ENCODE results near the gene CNTNAP2. TPM values are rescaled to one million over a fixed set of nuclear protein-coding genes. Genes with fewer than 3 reads are reported as not detected.

Gene CNTNAP2
- total and polyA plus RNA-seq, 2 donors = 5.1 to 10.3 TPM

DNA sequence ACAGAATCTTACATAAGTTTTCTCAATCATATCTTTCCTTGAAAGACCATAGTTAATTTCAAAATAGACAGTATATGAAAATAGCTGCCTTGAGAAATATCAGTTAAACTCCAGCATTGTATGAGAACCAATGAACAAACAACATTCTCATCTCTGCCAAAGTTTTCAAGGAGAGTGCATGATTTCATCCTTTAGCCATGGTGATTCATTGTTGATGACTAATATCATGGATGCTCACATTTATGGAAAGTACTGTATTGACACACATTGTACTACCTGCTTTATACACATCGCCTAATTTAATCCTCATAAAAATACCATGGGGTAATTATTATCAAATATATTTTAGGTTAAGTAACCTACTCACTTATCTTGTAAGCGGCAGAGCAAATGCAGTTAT lies 250.3 kb downstream of the CNTNAP2 start:
- Histone ChIP-seq H3K4me3 (ENCODE audit: low read length in 2 of 2) (no peak overlapping the region), H3K27ac (ENCODE audit: low read depth in 1 of 2, low read length in 1 of 2) (no peak overlapping the region), H3K9me3 (ENCODE audit: control insufficient read depth in 2 of 2, insufficient read depth in 1 of 2, low read length in 1 of 2) (peaks cover 0 to 1% of the 10 kb centered on the region in 2 donors), H3K27me3 (ENCODE audit: control insufficient read depth in 2 of 2, insufficient read depth in 1 of 2, low read length in 1 of 2) (no peaks in the 10 kb centered on the region), H3K36me3 (ENCODE audit: control insufficient read depth in 2 of 2, insufficient read depth in 2 of 2, low read length in 1 of 2) (no peaks in the 10 kb centered on the region), H3K4me1 (ENCODE audit: control insufficient read depth in 2 of 2, insufficient read depth in 2 of 2, low read length in 2 of 2) (no peaks in the 10 kb centered on the region)
- whole genome bisulfite sequencing = 97% methylated on average over 2 of the region's 2 CpGs
- DNase-seq (ENCODE audit: low read depth in 6 of 9, low spot score in 9 of 9) = no peak

DNA sequence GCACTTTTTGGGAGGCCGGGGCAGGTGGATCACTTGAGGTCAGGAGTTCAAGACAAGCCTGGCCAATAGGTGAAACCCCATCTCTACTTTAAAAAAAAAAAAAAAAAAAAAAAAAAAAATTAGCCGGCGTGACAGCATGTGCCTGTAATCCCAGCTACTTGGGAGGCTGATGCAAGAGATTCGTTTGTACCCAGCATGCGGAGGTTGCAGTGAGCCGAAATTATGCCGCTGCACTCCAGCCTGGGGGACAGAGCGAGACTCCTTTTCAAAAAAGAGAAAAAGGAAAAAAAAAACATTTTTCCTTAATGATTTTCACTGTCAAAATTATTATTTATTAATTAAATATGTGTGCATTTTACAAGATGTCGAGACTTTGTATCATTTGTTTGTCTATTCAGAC lies 253.6 kb downstream of the CNTNAP2 start:
- Histone ChIP-seq H3K9me3 (ENCODE audit: control insufficient read depth in 2 of 2, insufficient read depth in 1 of 2, low read length in 1 of 2) (no peaks in the 10 kb centered on the region), H3K4me3 (ENCODE audit: low read length in 2 of 2) (no peak overlapping the region), H3K36me3 (ENCODE audit: control insufficient read depth in 2 of 2, insufficient read depth in 2 of 2, low read length in 1 of 2) (no peaks in the 10 kb centered on the region), H3K27me3 (ENCODE audit: control insufficient read depth in 2 of 2, insufficient read depth in 1 of 2, low read length in 1 of 2) (no peaks in the 10 kb centered on the region), H3K27ac (ENCODE audit: low read depth in 1 of 2, low read length in 1 of 2) (no peak overlapping the region), H3K4me1 (ENCODE audit: control insufficient read depth in 2 of 2, insufficient read depth in 2 of 2, low read length in 2 of 2) (no peaks in the 10 kb centered on the region)
- no peak for DNase-seq (ENCODE audit: low read depth in 6 of 9, low spot score in 9 of 9)
- WGBS = 97% methylated on average over 9 of the region's 9 CpGs

DNA sequence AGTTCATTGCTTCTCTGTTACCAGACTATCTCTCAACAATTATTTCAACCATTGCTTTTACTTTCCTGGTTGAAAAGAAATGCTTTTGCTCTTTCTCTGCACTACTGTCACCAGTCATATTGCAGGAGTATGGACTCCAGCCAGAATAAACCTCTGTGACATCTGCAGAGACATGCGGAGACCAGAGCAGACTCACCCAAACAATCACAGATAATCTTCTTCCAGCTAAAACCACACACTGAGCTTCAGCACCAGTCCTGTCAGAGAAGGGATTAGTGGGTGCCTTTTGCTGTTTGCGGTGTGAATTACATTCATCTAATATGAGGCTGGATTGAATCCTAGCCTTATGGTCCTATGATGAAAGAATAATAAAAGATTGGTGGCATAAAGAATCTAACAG lies 258.6 kb downstream of the CNTNAP2 start:
- Histone ChIP-seq H3K4me3 (ENCODE audit: low read length in 2 of 2) (no peak overlapping the region), H3K9me3 (ENCODE audit: control insufficient read depth in 2 of 2, insufficient read depth in 1 of 2, low read length in 1 of 2) (no peaks in the 10 kb centered on the region), H3K27me3 (ENCODE audit: control insufficient read depth in 2 of 2, insufficient read depth in 1 of 2, low read length in 1 of 2) (no peaks in the 10 kb centered on the region), H3K4me1 (ENCODE audit: control insufficient read depth in 2 of 2, insufficient read depth in 2 of 2, low read length in 2 of 2) (no peaks in the 10 kb centered on the region), H3K36me3 (ENCODE audit: control insufficient read depth in 2 of 2, insufficient read depth in 2 of 2, low read length in 1 of 2) (no peaks in the 10 kb centered on the region), H3K27ac (ENCODE audit: low read depth in 1 of 2, low read length in 1 of 2) (no peak overlapping the region)
- DNase-seq (ENCODE audit: low read depth in 6 of 9, low spot score in 9 of 9) = peak in 1 of 9 donors; percentile 1
- 94% methylated on average over 2 of the region's 2 CpGs for WGBS

DNA sequence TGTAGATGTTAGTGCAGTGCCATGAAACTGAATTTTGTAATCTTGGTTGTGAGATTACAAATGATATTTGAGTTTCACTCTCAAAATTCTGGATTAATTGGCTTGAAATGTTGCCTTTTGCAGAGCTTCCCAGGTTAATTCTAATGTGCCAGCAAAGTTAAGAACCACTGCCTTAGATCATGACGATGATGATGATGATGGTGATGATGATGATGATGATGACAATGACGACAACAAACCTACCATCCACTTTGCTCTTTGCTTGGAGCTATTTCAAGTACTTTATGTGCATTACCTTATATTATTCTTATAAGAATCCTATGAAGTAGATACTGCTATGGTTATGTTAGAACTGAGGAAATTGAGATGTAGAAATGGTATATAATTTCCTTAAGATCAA lies 261.6 kb downstream of the CNTNAP2 start:
- H3K27ac ChIP-seq (ENCODE audit: low read depth in 1 of 2, low read length in 1 of 2) = no peak overlapping the region
- H3K4me1 ChIP-seq (ENCODE audit: control insufficient read depth in 2 of 2, insufficient read depth in 2 of 2, low read length in 2 of 2) = no peaks in the 10 kb centered on the region
- H3K27me3 ChIP-seq (ENCODE audit: control insufficient read depth in 2 of 2, insufficient read depth in 1 of 2, low read length in 1 of 2) = no peaks in the 10 kb centered on the region
- WGBS = 94% methylated on average over 2 of the region's 2 CpGs
- H3K4me3 ChIP-seq (ENCODE audit: low read length in 2 of 2) = no peak overlapping the region
- DNase-seq (ENCODE audit: low read depth in 6 of 9, low spot score in 9 of 9) = no peak
- H3K9me3 ChIP-seq (ENCODE audit: control insufficient read depth in 2 of 2, insufficient read depth in 1 of 2, low read length in 1 of 2) = no peaks in the 10 kb centered on the region
- no peaks in the 10 kb centered on the region for H3K36me3 ChIP-seq (ENCODE audit: control insufficient read depth in 2 of 2, insufficient read depth in 2 of 2, low read length in 1 of 2)

- Histone ChIP-seq H3K27ac (ENCODE audit: low read depth in 1 of 2, low read length in 1 of 2) (no peak overlapping the region), H3K4me3 (ENCODE audit: low read length in 2 of 2) (no peak overlapping the region), H3K9me3 (ENCODE audit: control insufficient read depth in 2 of 2, insufficient read depth in 1 of 2, low read length in 1 of 2) (no peaks in the 10 kb centered on the region), H3K36me3 (ENCODE audit: control insufficient read depth in 2 of 2, insufficient read depth in 2 of 2, low read length in 1 of 2) (no peaks in the 10 kb centered on the region), H3K4me1 (ENCODE audit: control insufficient read depth in 2 of 2, insufficient read depth in 2 of 2, low read length in 2 of 2) (no peaks in the 10 kb centered on the region), H3K27me3 (ENCODE audit: control insufficient read depth in 2 of 2, insufficient read depth in 1 of 2, low read length in 1 of 2) (no peaks in the 10 kb centered on the region)
- DNase-seq (ENCODE audit: low read depth in 6 of 9, low spot score in 9 of 9) = peak in 1 of 9 donors; percentile 4
- WGBS = 93% methylated on average over 1 of the region's 1 CpG
These were observed 270.5 kb downstream of the CNTNAP2 start for GRCh38 chr7:146387140-146387539.

DNA sequence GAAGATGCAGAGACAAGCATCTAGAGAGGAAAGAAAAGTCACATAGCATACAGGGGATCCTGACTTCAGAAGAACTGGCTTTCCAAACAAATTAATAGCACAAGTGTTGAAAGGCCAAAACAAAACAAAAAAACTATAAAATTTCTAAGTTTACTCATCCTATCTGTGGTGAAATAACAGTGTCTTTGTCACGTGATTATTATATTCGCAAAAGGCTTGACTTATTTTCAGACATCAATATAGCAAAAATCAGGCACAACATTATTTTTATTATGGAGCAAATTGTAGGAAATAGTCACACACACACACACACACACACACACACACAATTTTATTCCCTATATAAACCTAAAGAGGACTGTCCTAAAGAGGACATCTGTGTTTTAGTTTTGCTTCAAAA lies 272.3 kb downstream of the CNTNAP2 start:
- H3K4me3 ChIP-seq (ENCODE audit: low read length in 2 of 2) = no peak overlapping the region
- no peaks in the 10 kb centered on the region for H3K36me3 ChIP-seq (ENCODE audit: control insufficient read depth in 2 of 2, insufficient read depth in 2 of 2, low read length in 1 of 2)
- DNase-seq (ENCODE audit: low read depth in 6 of 9, low spot score in 9 of 9) = no peak
- H3K27me3 ChIP-seq (ENCODE audit: control insufficient read depth in 2 of 2, insufficient read depth in 1 of 2, low read length in 1 of 2) = no peaks in the 10 kb centered on the region
- no peaks in the 10 kb centered on the region for H3K9me3 ChIP-seq (ENCODE audit: control insufficient read depth in 2 of 2, insufficient read depth in 1 of 2, low read length in 1 of 2)
- H3K27ac ChIP-seq (ENCODE audit: low read depth in 1 of 2, low read length in 1 of 2) = no peak overlapping the region
- no peaks in the 10 kb centered on the region for H3K4me1 ChIP-seq (ENCODE audit: control insufficient read depth in 2 of 2, insufficient read depth in 2 of 2, low read length in 2 of 2)
- WGBS = 96% methylated on average over 2 of the region's 2 CpGs

GRCh38 chr7:146393346-146393745 lies 276.7 kb downstream of the CNTNAP2 start:
- no peak overlapping the region for H3K4me3 ChIP-seq (ENCODE audit: low read length in 2 of 2)
- no peaks in the 10 kb centered on the region for H3K9me3 ChIP-seq (ENCODE audit: control insufficient read depth in 2 of 2, insufficient read depth in 1 of 2, low read length in 1 of 2)
- no peaks in the 10 kb centered on the region for H3K27me3 ChIP-seq (ENCODE audit: control insufficient read depth in 2 of 2, insufficient read depth in 1 of 2, low read length in 1 of 2)
- WGBS = 96% methylated on average over 2 of the region's 2 CpGs
- DNase-seq (ENCODE audit: low read depth in 6 of 9, low spot score in 9 of 9) = no peak
- H3K36me3 ChIP-seq (ENCODE audit: control insufficient read depth in 2 of 2, insufficient read depth in 2 of 2, low read length in 1 of 2) = no peaks in the 10 kb centered on the region
- H3K27ac ChIP-seq (ENCODE audit: low read depth in 1 of 2, low read length in 1 of 2) = no peak overlapping the region
- no peaks in the 10 kb centered on the region for H3K4me1 ChIP-seq (ENCODE audit: control insufficient read depth in 2 of 2, insufficient read depth in 2 of 2, low read length in 2 of 2)

GRCh38 chr7:146397141-146397540 lies 280.5 kb downstream of the CNTNAP2 start:
- no peaks in the 10 kb centered on the region for H3K4me1 ChIP-seq (ENCODE audit: control insufficient read depth in 2 of 2, insufficient read depth in 2 of 2, low read length in 2 of 2)
- H3K36me3 ChIP-seq (ENCODE audit: control insufficient read depth in 2 of 2, insufficient read depth in 2 of 2, low read length in 1 of 2) = no peaks in the 10 kb centered on the region
- H3K27me3 ChIP-seq (ENCODE audit: control insufficient read depth in 2 of 2, insufficient read depth in 1 of 2, low read length in 1 of 2) = no peaks in the 10 kb centered on the region
- H3K9me3 ChIP-seq (ENCODE audit: control insufficient read depth in 2 of 2, insufficient read depth in 1 of 2, low read length in 1 of 2) = no peaks in the 10 kb centered on the region
- 2% methylated on average over 1 of the region's 1 CpG for WGBS
- peak in 1 of 9 donors; percentile 16 for DNase-seq (ENCODE audit: low read depth in 6 of 9, low spot score in 9 of 9)
- no peak overlapping the region for H3K27ac ChIP-seq (ENCODE audit: low read depth in 1 of 2, low read length in 1 of 2)
- no peak overlapping the region for H3K4me3 ChIP-seq (ENCODE audit: low read length in 2 of 2)

- no peaks in the 10 kb centered on the region for H3K9me3 ChIP-seq (ENCODE audit: control insufficient read depth in 2 of 2, insufficient read depth in 1 of 2, low read length in 1 of 2)
- no peak overlapping the region for H3K27ac ChIP-seq (ENCODE audit: low read depth in 1 of 2, low read length in 1 of 2)
- 81% methylated on average over 3 of the region's 3 CpGs for WGBS
- DNase-seq (ENCODE audit: low read depth in 6 of 9, low spot score in 9 of 9) = no peak
- H3K4me3 ChIP-seq (ENCODE audit: low read length in 2 of 2) = no peak overlapping the region
- H3K36me3 ChIP-seq (ENCODE audit: control insufficient read depth in 2 of 2, insufficient read depth in 2 of 2, low read length in 1 of 2) = no peaks in the 10 kb centered on the region
- no peaks in the 10 kb centered on the region for H3K27me3 ChIP-seq (ENCODE audit: control insufficient read depth in 2 of 2, insufficient read depth in 1 of 2, low read length in 1 of 2)
- no peaks in the 10 kb centered on the region for H3K4me1 ChIP-seq (ENCODE audit: control insufficient read depth in 2 of 2, insufficient read depth in 2 of 2, low read length in 2 of 2)
These were observed 285.3 kb downstream of the CNTNAP2 start for GRCh38 chr7:146401939-146402338.

- H3K4me1 ChIP-seq (ENCODE audit: control insufficient read depth in 2 of 2, insufficient read depth in 2 of 2, low read length in 2 of 2) = no peaks in the 10 kb centered on the region
- H3K36me3 ChIP-seq (ENCODE audit: control insufficient read depth in 2 of 2, insufficient read depth in 2 of 2, low read length in 1 of 2) = no peaks in the 10 kb centered on the region
- H3K9me3 ChIP-seq (ENCODE audit: control insufficient read depth in 2 of 2, insufficient read depth in 1 of 2, low read length in 1 of 2) = no peaks in the 10 kb centered on the region
- H3K27me3 ChIP-seq (ENCODE audit: control insufficient read depth in 2 of 2, insufficient read depth in 1 of 2, low read length in 1 of 2) = no peaks in the 10 kb centered on the region
- DNase-seq (ENCODE audit: low read depth in 6 of 9, low spot score in 9 of 9) = no peak
- 83% methylated on average over 1 of the region's 1 CpG for WGBS
- no peak overlapping the region for H3K4me3 ChIP-seq (ENCODE audit: low read length in 2 of 2)
- H3K27ac ChIP-seq (ENCODE audit: low read depth in 1 of 2, low read length in 1 of 2) = no peak overlapping the region
These were observed 289.1 kb downstream of the CNTNAP2 start for GRCh38 chr7:146405737-146406136.
